HL-60/S4 treated with retinoic acid at 250 ng/mL for 4 days and 3 days (cell line): Measurements from ENCODE around the gene DDX28.
"Not testable (repeated sequence)": the region's sequence is repeated elsewhere in the genome, so short reads cannot be mapped to it uniquely, and the experiment has no call there.

Experiments
- in situ Hi-C: fragments of 300-500 bp; cut with MboI; formaldehyde crosslinking; loops from 2 replicates; pipeline ENCODE4 v1.7.0; 2022; ENCODE audit warnings: low sequenced_read_pairs

Gene DDX28

GRCh38 chr16:67996666-67997065 lies 26.4 kb downstream of the DDX28 start:
- in situ Hi-C loops = no loop called here

- in situ Hi-C loops = no loop called here
Measured at GRCh38 chr16:67995423-67995822, 27.6 kb downstream of the DDX28 start.

- in situ Hi-C loops = not testable (repeated sequence)
Measured at GRCh38 chr16:67994040-67994408, 29.0 kb downstream of the DDX28 start.

GRCh38 chr16:67993207-67994039 lies 29.6 kb downstream of the DDX28 start:
- in situ Hi-C loops = no loop called here

- in situ Hi-C loops = no loop called here
Measured at GRCh38 chr16:67992661-67993206, 30.3 kb downstream of the DDX28 start.

- in situ Hi-C loops = no loop called here
Measured at GRCh38 chr16:67990018-67990386, 33.0 kb downstream of the DDX28 start.

GRCh38 chr16:67989322-67990017 lies 33.6 kb downstream of the DDX28 start:
- in situ Hi-C loops = no loop called here

GRCh38 chr16:67988675-67989074 lies 34.4 kb downstream of the DDX28 start:
- in situ Hi-C loops = no loop called here

- in situ Hi-C loops = no loop called here
Measured at GRCh38 chr16:67987460-67988160, 35.4 kb downstream of the DDX28 start.

- in situ Hi-C loops = no loop called here
Measured at GRCh38 chr16:67986949-67987348, 36.1 kb downstream of the DDX28 start.

- in situ Hi-C loops = no loop called here
Measured at GRCh38 chr16:67982011-67982696, 40.9 kb downstream of the DDX28 start.

GRCh38 chr16:67979955-67980678 lies 42.9 kb downstream of the DDX28 start, which contains the start of gene DPEP3:
Gene DPEP3 (minus strand): TSS chr16:67980499. CDS start chr16:67980380, 119 bp downstream.
- in situ Hi-C loops = no loop called here

GRCh38 chr16:67977469-67978227 lies 45.4 kb downstream of the DDX28 start:
- in situ Hi-C loops = no loop called here

- in situ Hi-C loops = no loop called here
Measured at GRCh38 chr16:67977005-67977404, 46.0 kb downstream of the DDX28 start.

- in situ Hi-C loops = no loop called here
Measured at GRCh38 chr16:67976205-67976604, 46.8 kb downstream of the DDX28 start.

- in situ Hi-C loops = no loop called here
Measured at GRCh38 chr16:67975321-67976105, 47.5 kb downstream of the DDX28 start.

GRCh38 chr16:67972285-67972684 lies 50.7 kb downstream of the DDX28 start:
- in situ Hi-C loops = not testable (repeated sequence)

GRCh38 chr16:67971111-67971510 lies 51.9 kb downstream of the DDX28 start:
- in situ Hi-C loops = no loop called here
